HepG2 (cell line): ENCODE results near the gene CISD3. TPM values are rescaled to one million over a fixed set of nuclear protein-coding genes. Genes with fewer than 3 reads are reported as not detected.

Source experiments
- ATAC-seq: fragments of 200-7000 bp; cut with Tn5 transposase; 3 replicates; pipeline ENCODE4 v1.9.1; 2020; ENCODE audit warnings: mild to moderate bottlenecking, moderate library complexity
- BruUV-seq: library from RNA; stranded (reverse); fragments of 400-500 nt; replicated peaks from 2 replicates; lab custom pipeline; 2021; lab: Mats Ljungman, UMichigan
- CTCF ChIA-PET: fragments of 300-600 bp; formaldehyde crosslinking; extraction: SDS; loops from one replicate; lab custom pipeline; 2021; ENCODE audit warnings: low total read pairs, inconsistent platforms, low intra/inter-chr PET ratio; lab: Yijun Ruan, JAX
- POLR2A ChIA-PET: fragments of 350-600 bp; sonication (Branson Sonifier 250); formaldehyde crosslinking; loops from one replicate; lab custom pipeline; 2020; ENCODE audit warnings: antibody characterized with exemption, inconsistent platforms; lab: Yijun Ruan, JAX
- DNase-seq: peaks from one replicate; pipeline ENCODE4 v3.0.0-alpha.2; 2015; ENCODE audit warnings: low spot score
- FAIRE-seq: peaks from 3 replicates; lab custom pipeline; 2011; peaks lifted over from hg19 to GRCh38; lab: Jason Lieb, UNC
- H2AFZ ChIP-seq: one replicate; pipeline ENCODE4 v1.6.1; 2011; ENCODE audit warnings: low read length, inconsistent platforms
- H3K27ac ChIP-seq: fragments of 300-600 bp; 3 replicates; pipeline ENCODE4 v1.8.0; 2011; ENCODE audit warnings: mixed run types, mild to moderate bottlenecking, mixed read lengths, low read length, inconsistent platforms; ENCODE audit not compliant: insufficient read depth; ENCODE audit errors: extremely low read length
- H3K27me3 ChIP-seq, 2 experiments: fragments of 200-600 bp in 1 of 2; 2 replicates in 1 of 2; 3 replicates in 1 of 2; pipeline versions ENCODE4 v1.6.0 to v1.8.0; 2011; ENCODE audit warnings: low read length in 2 of 2, mild to moderate bottlenecking in 2 of 2, moderate library complexity in 2 of 2, inconsistent platforms in 1 of 2; ENCODE audit not compliant: insufficient read depth in 2 of 2, control insufficient read depth in 1 of 2
- H3K36me3 ChIP-seq, 2 experiments: fragments of 200-600 bp in 1 of 2; replicated peaks in 1 of 2; 2 replicates in 1 of 2; 3 replicates in 1 of 2; pipeline versions ENCODE4 v1.5.1 to v1.8.0; 2011; ENCODE audit warnings: low read length in 2 of 2, inconsistent platforms in 1 of 2; ENCODE audit not compliant: insufficient read depth in 2 of 2, control insufficient read depth in 1 of 2
- H3K4me1 ChIP-seq: 2 replicates; pipeline ENCODE4 v1.5.1; 2012; ENCODE audit warnings: low read length, inconsistent platforms; ENCODE audit not compliant: insufficient read depth
- H3K4me2 ChIP-seq: 2 replicates; pipeline ENCODE4 v1.6.0; 2011; ENCODE audit warnings: low read depth, low read length, inconsistent platforms
- H3K4me3 ChIP-seq, 3 experiments: fragments of 200-600 bp in 1 of 3; sonication (generic), shearing (Covaris generic) in 1 of 3; replicated peaks in 1 of 3; 2 replicates each; pipeline ENCODE4 v1.5.1; 2011 to 2016; ENCODE audit warnings: low read length in 3 of 3, inconsistent platforms in 2 of 3, low read depth in 2 of 3, mild to moderate bottlenecking in 2 of 3, control low read depth in 1 of 3, mixed read lengths in 1 of 3; ENCODE audit not compliant: insufficient read depth in 1 of 3
- H3K79me2 ChIP-seq: one replicate; pipeline ENCODE4 v1.6.1; 2011; ENCODE audit warnings: low read length, inconsistent platforms; ENCODE audit not compliant: insufficient read depth
- H3K9ac ChIP-seq: 2 replicates; pipeline ENCODE4 v1.6.0; 2011; ENCODE audit warnings: mild to moderate bottlenecking, low read depth, low read length, inconsistent platforms; ENCODE audit not compliant: insufficient read depth
- H3K9me3 ChIP-seq: 2 replicates; pipeline ENCODE4 v1.5.1; 2012; ENCODE audit warnings: mild to moderate bottlenecking, low read length
- H4K20me1 ChIP-seq: 2 replicates; pipeline ENCODE4 v1.6.0; 2011; ENCODE audit warnings: inconsistent platforms, mild to moderate bottlenecking, low read length, moderate library complexity; ENCODE audit not compliant: insufficient read depth
- BCL6 ChIP-seq: IDR thresholded peaks from 2 replicates; pipeline ENCODE4 v1.6.1; 2016; ENCODE audit warnings: missing genetic modification reagents, missing compliant biosample characterization
- FIP1L1 ChIP-seq: fragments of 200-400 bp; formaldehyde crosslinking; IDR thresholded peaks from 2 replicates; pipeline ENCODE4 v1.6.1; 2018; ENCODE audit warnings: low read depth, mild to moderate bottlenecking, low read length, moderate library complexity, borderline replicate concordance; ENCODE audit not compliant: insufficient read depth
- MEIS2 ChIP-seq: sonication (generic); formaldehyde crosslinking; IDR thresholded peaks from 2 replicates; pipeline ENCODE4 v1.9.0; 2021; ENCODE audit warnings: mild to moderate bottlenecking, missing genetic modification reagents
- MIXL1 ChIP-seq: IDR thresholded peaks from 2 replicates; pipeline ENCODE4 v1.6.1; 2016
- NFIB ChIP-seq: sonication (generic); formaldehyde crosslinking; IDR thresholded peaks from 2 replicates; pipeline ENCODE4 v1.9.0; 2021; ENCODE audit warnings: missing genetic modification reagents, mild to moderate bottlenecking, borderline replicate concordance
- POLR2AphosphoS2 ChIP-seq: IDR thresholded peaks from 2 replicates; pipeline ENCODE4 v1.6.1; 2011; ENCODE audit warnings: low read depth, low read length, improper control_type of control experiment
- RBM22 ChIP-seq: fragments of 200-400 bp; formaldehyde crosslinking; optimal IDR thresholded peaks from 2 replicates; pipeline ENCODE3; 2017; ENCODE audit warnings: mild to moderate bottlenecking, low read length, moderate library complexity
- YEATS4 ChIP-seq: sonication (generic); formaldehyde crosslinking; IDR thresholded peaks from 2 replicates; pipeline ENCODE4 v1.4.0; 2020; ENCODE audit warnings: missing genetic modification reagents, borderline replicate concordance
- ZBTB7B ChIP-seq: sonication (generic); formaldehyde crosslinking; IDR thresholded peaks from 2 replicates; pipeline ENCODE4 v1.4.0; 2020; ENCODE audit warnings: missing genetic modification reagents
- ZKSCAN1 ChIP-seq: fragments of 150-350 bp; IDR thresholded peaks from 2 replicates; pipeline ENCODE4 v1.6.1; 2014; ENCODE audit warnings: low read length
- WGBS: methylation state at CpG from one replicate; pipeline ENCODE4 v1.1.6; 2017; ENCODE audit warnings: low lambda C conversion rate; 5-methylcytosine and 5-hydroxymethylcytosine counted together
- in situ Hi-C: cut with HindIII; loops from 2 replicates; pipeline ENCODE4 v1.10.0; 2017; ENCODE audit warnings: low pct_unique_long_range_greater_than_20kb; ENCODE audit not compliant: extremely low pct_ligation_motif_present
- intact Hi-C: fragments of 100-400 bp; cut with micrococcal nuclease; formaldehyde crosslinking; loops from one replicate; pipeline ENCODE4 v1.10.0; 2022; ENCODE audit not compliant: unreplicated experiment
- polyA plus RNA-seq, 8 experiments: library from polyadenylated mRNA; depleted of rRNA in 3 of 8; stranded (reverse) in 7 of 8; unstranded in 1 of 8; fragments of >200 nt; fragmentation: Illumina TruSeq in 4 of 8; extraction: Trizol in 4 of 8; gene quantifications; 2 replicates each; pipeline versions ENCODE4 v1.2.1 to v1.2.3, GENCODE V29; 2011 to 2016; ENCODE audit warnings: low read depth in 4 of 8, missing spikeins in 1 of 8, mixed read lengths in 1 of 8; ENCODE audit not compliant: insufficient read depth in 1 of 8
- total RNA-seq, 5 experiments: library from RNA; depleted of rRNA; stranded (reverse); fragments of >200 nt; fragmentation: Illumina TruSeq; extraction: Trizol; gene quantifications; 2 replicates each; pipeline ENCODE4 v1.2.3, GENCODE V29; 2016; ENCODE audit warnings: low read depth in 1 of 5
- TF ChIP-seq, protein P1 (sequence below): sonication (generic); formaldehyde crosslinking; IDR thresholded peaks from 2 replicates; pipeline ENCODE4 v1.4.0; 2020; ENCODE audit warnings: missing genetic modification reagents, borderline replicate concordance
- TF ChIP-seq, protein P2 (sequence below): conservative IDR thresholded peaks from 2 replicates; pipeline ENCODE4 v1.6.1; 2018; ENCODE audit warnings: missing genetic modification reagents

Gene CISD3
- total and polyA plus RNA-seq, 2 of the 13 experiments (the other 11 are each of a cell fraction or from before 2014, with no cell fraction given), result 30.0 to 34.1 TPM

DNA sequence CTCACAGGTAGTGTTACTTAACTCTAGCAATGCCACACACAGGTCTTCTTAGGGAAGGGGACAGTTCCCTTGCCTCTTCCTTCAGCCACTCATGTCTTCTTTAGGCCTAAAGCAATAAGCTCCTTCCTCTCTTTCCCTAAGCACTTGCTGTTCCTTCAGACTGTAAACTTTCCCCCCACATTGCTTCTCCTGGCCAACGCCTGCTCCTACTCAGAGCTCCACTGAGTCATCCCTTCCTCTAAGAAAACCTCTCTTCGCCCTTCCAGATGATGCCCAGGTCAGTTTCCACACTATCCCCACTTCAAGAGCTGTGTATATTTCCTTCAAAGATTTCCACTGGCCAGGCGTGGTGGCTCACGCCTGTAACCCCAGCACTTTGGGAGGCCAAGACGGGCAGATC is 42.9 kb upstream of the CISD3 start:
- DNase-seq, result no peak
- ChIA-PET CTCF (no interaction called here), POLR2A (interaction anchor here (0.7 to 1.3 kb wide), 6 partner anchors 10 to 18 kb away, joined by 3 to 5 read pairs (median 4); partner anchors contain the start of genes EPOP and MLLT6)
- no peak for ATAC-seq
- Histone ChIP-seq H3K9ac (no peak overlapping the region), H3K9me3 (no peaks in the 10 kb centered on the region), H3K4me3 (no peak overlapping the region), H3K36me3 (no peaks in the 10 kb centered on the region), H3K4me1 (peaks cover 35% of the 10 kb centered on the region), H2AFZ (no peak overlapping the region), H3K79me2 (no peaks in the 10 kb centered on the region), H3K27me3 (peaks cover 2 to 16% of the 10 kb centered on the region in 2 experiments), H3K4me2 (no peak overlapping the region), H3K27ac (no peak overlapping the region), H4K20me1 (no peaks in the 10 kb centered on the region)
- no peak for FAIRE-seq
- WGBS, result 54% methylated on average over 5 of the region's 5 CpGs
- intact Hi-C loops, result no loop called here
- TF ChIP-seq, protein P1, sequence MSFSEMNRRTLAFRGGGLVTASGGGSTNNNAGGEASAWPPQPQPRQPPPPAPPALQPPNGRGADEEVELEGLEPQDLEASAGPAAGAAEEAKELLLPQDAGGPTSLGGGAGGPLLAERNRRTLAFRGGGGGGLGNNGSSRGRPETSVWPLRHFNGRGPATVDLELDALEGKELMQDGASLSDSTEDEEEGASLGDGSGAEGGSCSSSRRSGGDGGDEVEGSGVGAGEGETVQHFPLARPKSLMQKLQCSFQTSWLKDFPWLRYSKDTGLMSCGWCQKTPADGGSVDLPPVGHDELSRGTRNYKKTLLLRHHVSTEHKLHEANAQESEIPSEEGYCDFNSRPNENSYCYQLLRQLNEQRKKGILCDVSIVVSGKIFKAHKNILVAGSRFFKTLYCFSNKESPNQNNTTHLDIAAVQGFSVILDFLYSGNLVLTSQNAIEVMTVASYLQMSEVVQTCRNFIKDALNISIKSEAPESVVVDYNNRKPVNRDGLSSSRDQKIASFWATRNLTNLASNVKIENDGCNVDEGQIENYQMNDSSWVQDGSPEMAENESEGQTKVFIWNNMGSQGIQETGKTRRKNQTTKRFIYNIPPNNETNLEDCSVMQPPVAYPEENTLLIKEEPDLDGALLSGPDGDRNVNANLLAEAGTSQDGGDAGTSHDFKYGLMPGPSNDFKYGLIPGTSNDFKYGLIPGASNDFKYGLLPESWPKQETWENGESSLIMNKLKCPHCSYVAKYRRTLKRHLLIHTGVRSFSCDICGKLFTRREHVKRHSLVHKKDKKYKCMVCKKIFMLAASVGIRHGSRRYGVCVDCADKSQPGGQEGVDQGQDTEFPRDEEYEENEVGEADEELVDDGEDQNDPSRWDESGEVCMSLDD (CRISPR knock-in tag), result no peak
- TF ChIP-seq NFIB (CRISPR knock-in tag), result no peak
- no peak for TF ChIP-seq MIXL1
- no peak for TF ChIP-seq ZKSCAN1
- TF ChIP-seq MEIS2 (CRISPR knock-in tag), result no peak
- in situ Hi-C loops, result no loop called here
- BruUV-seq, result no TSS peak

DNA sequence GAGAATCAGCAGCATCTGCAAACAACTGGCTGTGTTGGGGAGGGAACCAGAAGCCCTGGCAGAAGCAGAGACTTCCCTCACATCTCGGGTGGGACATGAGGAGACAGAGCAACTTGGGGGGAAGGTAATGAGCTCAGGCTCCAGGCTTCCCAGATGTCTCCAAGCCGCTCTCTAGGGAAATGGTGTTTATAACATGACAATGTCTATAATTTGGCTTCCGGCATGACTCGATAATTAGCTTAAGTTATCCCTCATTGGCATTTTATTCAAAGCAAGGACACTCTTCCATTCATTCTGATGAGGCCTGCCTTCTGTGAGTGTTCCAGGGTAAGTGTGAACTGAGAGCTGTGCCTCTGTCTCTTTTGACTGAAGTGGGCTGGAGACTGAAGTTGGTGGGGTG is 39.8 kb upstream of the CISD3 start:
- ATAC-seq (no peak), FAIRE-seq (no peak), DNase-seq (no peak)
- intact Hi-C loops, result loop anchor here (2.0 kb wide), 1 partner anchor 14 kb away; no protein-coding TSS in a partner anchor
- Histone ChIP-seq H3K79me2 (no peaks in the 10 kb centered on the region), H3K4me2 (no peak overlapping the region), H3K4me1 (peaks cover 52% of the 10 kb centered on the region), H2AFZ (no peak overlapping the region), H3K4me3 (no peak overlapping the region), H4K20me1 (no peaks in the 10 kb centered on the region), H3K27ac (no peak overlapping the region), H3K36me3 (no peaks in the 10 kb centered on the region), H3K9me3 (no peaks in the 10 kb centered on the region), H3K27me3 (peaks cover 2 to 10% of the 10 kb centered on the region in 2 experiments), H3K9ac (no peak overlapping the region)
- ChIA-PET POLR2A (interaction anchor here (1.0 to 7.3 kb wide), 8 partner anchors 13 to 163 kb away, joined by 3 to 106 read pairs (median 4); partner anchors contain the start of genes EPOP, MLLT6 and RPL23), CTCF (no interaction called here)
- in situ Hi-C loops, result no loop called here
- WGBS, result 62% methylated on average over 4 of the region's 4 CpGs
- BruUV-seq, result no TSS peak
- TF ChIP-seq YEATS4 (CRISPR knock-in tag) (no peak), BCL6 (CRISPR knock-in tag) (no peak), FIP1L1 (no peak), POLR2AphosphoS2 (no peak), ZBTB7B (CRISPR knock-in tag) (no peak), RBM22 (no peak)
- TF ChIP-seq, protein P2, sequence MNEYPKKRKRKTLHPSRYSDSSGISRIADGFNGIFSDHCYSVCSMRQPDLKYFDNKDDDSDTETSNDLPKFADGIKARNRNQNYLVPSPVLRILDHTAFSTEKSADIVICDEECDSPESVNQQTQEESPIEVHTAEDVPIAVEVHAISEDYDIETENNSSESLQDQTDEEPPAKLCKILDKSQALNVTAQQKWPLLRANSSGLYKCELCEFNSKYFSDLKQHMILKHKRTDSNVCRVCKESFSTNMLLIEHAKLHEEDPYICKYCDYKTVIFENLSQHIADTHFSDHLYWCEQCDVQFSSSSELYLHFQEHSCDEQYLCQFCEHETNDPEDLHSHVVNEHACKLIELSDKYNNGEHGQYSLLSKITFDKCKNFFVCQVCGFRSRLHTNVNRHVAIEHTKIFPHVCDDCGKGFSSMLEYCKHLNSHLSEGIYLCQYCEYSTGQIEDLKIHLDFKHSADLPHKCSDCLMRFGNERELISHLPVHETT (CRISPR knock-in tag), result no peak
